ENCODE results near the gene UNC13C.

The UNC13C gene

DNA sequence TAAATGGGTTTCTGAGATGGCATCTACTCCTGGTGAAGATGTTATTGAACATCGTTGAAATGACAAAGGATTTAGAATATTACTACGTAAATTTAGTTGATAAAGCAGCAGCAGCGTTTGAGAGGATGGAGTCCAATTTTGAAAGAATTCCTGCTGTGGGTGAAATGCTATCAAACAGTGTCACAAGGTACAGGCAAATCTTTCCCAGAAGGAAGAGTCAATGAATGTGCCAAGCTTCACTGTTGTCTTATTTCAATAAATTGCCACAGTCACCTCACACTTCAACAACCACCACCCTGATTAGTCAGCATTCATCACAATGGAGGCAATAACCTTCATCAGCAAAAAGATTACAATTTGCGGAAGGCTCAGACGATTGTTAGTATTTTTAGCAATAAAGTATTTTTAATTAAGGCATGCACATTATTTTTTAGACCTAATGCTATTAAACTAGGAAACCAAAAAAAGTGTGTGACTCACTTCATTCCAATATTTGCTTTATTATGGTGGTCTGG is 142.8 kb downstream of the UNC13C start:
- DNase-seq (ENCODE audit: low read depth): no peak

DNA sequence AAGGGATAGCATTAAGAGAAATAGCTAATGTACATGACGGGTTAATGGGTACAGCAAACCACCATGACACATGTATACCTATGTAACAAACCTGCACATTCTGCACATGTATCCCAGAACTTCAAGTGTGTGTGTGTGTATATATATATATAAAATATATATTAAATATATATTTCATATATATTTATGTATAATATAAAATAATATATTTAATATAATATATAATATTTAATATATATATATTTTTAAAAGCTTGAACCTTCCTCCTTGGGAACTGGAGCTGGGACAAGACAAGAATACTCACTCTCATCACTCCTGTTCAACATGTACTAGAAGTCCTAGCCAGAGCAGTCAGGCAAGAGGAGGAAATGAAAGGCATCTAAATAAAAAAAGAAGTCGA is 149.3 kb downstream of the UNC13C start:
- DNase-seq (ENCODE audit: low read depth): no peak

DNA sequence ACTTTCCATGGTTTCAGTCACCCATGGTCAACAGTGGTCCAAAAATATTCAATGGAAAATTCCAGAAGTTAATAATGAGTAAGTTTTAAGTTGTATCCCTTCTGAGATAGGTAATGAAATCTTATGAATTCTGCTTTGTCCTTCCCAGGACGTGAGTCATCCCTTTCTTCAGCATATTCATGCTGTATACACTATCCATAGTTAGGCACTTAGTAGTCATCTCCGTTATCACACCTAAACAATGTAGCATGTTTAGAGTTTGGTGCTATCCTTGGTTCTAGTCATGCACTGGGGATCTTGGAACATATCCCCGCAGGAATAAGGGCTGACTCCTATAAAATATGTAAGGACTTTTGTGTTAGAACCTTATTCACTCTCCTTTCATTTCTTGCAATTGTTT is 153.2 kb downstream of the UNC13C start:
- peak; percentile 2 for DNase-seq (ENCODE audit: low read depth)

DNA sequence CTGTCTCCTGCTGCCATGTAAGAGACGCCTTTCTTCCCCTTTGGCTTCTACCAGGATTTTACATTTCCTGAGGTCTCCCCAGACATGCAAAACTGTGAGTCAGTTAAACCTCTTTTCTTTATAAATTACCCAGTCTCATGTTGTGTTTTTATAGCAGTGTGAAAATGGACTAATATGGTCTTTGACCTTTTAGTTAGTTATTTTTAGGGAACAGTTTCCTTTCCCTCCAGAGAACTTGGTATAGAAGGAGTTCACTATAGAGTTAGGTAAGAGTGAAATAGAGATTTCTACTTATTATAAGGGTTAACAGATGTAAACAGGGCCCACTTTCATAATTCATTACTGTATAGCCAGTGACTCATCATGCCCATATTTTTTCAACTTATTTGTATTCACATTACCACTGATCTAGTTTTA is 170.9 kb downstream of the UNC13C start:
- DNase-seq (ENCODE audit: low read depth): peak; percentile 1

DNA sequence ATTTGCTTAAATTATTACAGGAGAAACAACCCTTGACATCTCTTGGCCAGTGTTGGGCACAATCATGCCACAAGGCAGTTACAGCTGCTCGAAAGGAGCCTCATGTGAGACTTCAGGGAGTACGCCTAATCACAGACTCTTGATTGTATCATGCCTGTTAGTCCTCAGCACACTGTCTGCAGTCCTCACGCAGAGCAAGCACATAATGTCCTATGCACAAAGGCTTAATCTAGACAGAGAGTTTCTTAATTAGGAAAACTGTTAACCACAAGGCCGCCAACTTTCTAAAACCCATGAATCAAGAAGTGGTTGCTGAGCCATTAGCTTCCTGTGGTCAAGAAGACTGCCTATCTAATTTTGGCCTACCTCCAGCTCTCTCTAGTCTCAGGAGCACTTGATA is 172.0 kb downstream of the UNC13C start:
- peak; percentile 57 for DNase-seq (ENCODE audit: low read depth)

DNA sequence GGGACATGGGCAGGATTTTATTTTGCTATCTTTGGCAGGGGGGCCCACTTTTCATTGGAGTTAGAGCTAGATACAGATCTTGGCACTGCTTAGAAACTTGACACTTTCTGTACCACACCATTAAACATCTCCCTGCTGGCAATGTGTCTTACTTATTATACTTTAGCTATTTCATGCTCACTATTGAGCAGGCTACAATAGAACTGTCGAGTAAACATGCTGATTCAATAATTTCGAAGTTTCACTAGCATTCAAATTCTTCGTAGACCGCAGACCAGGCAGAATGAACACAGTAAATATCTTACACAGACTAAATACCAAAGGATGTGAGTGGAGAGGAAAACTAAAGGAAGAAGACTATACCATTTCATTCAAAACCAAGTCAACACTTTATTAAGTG is 180.8 kb downstream of the UNC13C start:
- DNase-seq (ENCODE audit: low read depth): no peak

DNA sequence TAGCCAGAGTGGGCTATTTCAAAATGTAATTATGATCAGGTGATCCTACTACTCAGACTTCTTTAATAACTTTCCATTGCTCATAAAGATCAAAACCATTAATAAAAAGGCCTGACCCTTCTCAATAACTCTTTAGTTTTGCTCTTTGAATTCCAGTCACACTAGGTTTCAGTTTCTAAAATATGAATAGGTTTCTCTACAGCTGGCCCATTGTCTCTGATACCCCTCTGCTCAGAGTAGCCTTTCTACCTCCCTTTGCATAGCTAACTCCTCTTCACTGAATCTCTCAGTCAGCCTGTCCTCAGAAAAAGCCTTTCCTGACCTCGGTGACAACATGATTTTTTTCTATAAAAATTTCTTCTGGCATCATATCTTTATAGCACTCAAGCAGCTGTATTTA is 209.1 kb downstream of the UNC13C start:
- DNase-seq (ENCODE audit: low read depth): no peak

DNA sequence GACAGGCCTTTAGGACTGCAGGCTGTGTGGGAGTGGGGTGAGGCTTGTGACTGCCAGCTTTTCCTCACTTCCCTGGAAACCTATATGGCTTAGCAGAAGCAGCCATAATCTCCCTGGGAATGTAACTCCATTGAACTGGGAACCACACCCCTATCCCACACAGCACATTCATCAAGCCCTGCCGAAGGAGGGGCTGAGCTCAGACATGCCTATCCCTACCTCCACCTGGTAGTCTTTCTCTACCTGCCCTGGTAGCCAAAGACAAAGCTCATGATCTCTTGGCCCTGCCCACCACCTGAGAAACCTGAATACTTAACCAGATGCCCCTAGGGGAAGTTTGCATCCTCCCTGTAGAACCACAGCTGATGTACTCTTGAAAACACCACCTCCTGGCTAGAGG is 219.8 kb downstream of the UNC13C start:
- no peak for DNase-seq (ENCODE audit: low read depth)

DNA sequence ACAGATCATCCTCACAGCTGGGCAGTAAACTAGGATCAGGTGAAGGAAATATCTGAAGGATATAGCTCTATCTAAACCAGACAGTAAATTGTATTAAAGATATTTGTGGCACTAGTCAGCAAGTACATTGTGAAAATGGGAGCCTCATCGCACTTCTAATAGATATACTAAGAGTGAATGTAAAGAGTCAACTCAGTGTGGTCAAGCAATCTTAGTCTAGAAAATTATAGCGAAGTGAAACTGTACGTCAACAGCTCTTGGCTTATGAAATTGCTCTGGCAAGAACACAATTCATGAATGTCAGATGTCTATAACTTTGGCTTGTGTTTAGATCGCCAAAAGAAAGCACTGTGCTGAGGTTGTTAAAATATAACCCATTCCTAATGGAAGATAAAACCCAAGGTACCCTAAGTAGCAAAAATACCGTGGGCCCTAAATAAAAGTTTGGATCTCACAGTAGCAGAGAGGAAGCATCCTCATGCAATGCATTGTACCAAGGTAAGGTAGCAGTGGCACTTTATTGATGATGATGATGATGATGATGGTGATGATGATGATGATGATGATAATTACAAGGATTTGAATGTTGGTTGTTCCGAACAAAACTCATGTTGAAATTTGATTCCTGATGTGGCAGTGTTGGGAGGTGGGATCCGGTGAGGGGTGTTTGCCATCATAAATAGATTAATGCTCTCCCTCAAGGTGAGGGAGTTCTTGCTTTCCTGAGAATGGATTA is 228.5 kb downstream of the UNC13C start:
- DNase-seq (ENCODE audit: low read depth): no peak

DNA sequence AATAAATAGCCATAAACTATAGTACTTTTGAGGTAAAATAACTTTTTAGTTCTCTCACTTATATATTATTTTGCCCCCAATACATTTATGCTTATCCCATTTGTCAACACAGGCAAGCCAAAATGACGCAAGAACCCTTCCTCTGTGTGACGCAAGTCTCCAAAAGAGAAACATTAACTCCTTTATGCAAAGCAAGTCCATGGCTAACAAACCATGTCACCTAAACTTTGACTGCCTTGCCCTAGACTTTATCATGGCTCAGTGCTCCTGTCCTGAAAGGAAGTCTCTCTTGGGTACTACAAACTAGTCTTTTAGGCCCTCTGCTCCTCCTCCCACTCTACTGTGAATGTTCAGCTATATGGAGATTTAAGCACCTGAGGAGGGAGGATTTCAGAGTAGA is 230.5 kb downstream of the UNC13C start:
- no peak for DNase-seq (ENCODE audit: low read depth)

DNA sequence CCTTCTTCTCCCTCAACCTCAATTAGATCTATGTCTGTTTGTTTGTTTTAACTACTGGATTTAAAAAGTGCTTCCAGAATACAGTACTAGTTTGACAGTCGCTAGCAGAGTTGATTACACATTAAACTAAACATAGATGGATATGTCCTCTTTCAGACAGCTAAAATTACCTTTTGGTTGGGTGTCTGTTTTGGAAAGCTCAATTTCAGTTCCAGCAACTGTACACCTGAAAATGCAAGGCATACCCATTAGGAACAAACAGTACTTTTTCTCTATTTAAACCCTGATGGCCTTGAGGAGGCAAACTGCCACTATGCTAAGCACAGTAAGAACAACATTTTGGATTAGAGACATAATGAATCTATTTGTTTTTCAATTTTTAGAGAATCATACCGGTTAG is 234.4 kb downstream of the UNC13C start:
- DNase-seq (ENCODE audit: low read depth): no peak

DNA sequence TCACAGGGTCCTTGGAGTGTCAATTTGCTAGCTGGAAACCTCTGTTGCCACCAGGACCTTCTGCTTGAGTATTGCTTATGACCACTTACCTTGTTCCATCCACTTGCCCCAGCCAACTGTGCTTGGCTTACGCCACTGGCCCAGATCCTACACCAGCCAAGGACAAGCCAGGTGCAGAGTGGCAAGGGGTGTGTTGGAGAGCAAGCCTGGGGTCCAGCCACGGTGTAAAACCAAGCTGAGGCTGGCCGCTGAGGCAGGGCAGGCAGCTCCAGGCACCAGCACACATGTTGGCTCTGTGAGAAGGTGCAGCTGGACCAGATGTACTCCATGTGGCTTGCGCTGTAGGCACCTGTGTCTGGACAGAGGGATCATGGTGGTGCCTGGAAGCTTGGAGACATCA is 248.2 kb downstream of the UNC13C start:
- no peak for DNase-seq (ENCODE audit: low read depth)

DNA sequence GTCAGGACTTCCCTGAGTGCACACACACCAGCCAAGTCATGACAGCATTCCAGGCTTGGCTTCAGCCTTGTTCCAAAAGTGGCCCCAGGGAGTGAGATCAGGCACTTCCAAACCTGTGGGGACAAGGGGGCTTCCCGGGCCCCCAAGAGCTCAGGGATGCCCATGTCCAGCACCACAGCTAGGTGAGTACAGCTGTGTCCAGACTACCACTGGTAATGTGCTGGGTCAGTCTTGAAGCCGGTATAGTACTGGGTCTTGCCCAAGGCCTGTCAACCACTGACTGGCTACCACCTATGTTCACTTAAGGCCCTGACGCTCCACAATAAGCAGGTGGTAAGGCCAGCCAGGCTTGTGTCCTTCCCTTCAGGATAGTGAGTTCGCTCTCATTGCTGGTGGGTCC is 249.3 kb downstream of the UNC13C start:
- DNase-seq (ENCODE audit: low read depth): no peak

DNA sequence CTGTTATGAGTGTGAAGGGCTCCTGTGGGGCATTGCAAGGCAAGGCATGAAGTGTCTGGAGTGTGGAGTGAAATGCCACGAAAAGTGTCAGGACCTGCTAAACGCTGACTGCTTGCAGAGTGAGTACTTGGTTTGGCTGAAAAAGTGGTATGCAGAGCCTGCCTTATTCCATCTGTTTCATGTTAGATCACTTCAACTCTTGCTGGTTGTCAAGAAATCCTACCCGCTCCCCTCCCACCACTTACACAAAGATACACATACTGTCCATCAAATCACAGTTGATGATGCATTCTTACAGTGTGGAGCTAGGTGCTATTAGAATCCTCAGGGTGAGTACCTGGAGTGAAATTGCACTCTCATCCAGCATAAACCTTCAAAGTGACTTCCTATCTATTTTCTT is 272.1 kb downstream of the UNC13C start:
- no peak for DNase-seq (ENCODE audit: low read depth)

DNA sequence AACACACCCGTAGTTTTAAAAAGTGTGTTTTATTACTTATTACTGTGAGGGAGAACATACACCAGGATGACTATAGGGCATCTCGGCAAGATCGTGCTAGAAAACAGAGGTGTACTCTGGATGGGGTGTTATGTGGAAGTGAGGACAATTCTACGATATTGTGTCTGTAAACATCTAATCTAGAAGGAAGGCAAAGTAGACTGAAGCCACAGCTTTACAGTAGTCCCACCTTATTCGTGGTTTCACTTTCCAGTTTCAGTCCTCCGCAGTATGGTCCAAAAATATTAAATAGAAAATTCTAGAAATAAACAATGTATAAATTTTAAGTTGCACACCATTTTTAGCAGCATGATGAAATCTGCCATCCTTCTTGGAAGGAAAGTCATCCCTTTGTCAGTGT is 277.9 kb downstream of the UNC13C start:
- DNase-seq (ENCODE audit: low read depth): no peak

DNA sequence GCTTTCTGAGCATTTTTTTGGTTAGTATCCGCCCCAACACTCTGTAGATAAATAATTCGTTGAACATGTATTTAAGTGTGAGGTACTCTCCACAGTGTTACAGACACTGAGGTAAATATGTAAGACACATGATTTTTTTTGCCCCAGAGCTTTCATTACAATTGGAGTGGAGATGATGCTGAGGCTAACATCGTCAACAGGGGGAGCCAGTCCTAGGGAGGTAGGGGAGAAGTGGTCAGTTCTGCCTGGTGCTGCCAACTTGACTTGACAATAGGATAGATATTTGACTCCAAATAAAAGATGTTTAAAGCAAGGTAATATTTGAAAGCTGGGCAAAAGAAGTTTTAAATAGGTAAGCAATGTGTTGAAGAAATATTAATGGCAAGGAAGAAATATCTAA is 295.7 kb downstream of the UNC13C start:
- DNase-seq (ENCODE audit: low read depth): no peak

DNA sequence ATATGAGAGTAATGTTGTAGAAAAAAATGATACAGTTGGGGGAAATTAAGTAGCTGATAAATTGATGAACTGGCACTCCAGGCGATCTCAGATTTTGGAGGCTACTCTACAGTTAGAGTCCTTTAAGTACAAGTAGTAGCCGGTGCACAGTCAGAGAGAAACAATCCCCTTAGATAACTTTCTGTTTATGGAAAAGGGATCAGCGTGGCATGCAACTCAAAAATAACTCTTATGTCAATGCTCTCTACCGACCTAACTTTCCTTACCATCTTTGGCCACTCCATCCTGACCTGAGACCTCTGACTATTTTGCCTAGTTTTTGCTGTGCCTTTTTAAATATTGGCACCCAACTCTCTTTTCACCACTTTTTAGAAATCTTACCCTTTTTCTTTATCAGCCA is 299.6 kb downstream of the UNC13C start:
- no peak for DNase-seq (ENCODE audit: low read depth)

DNA sequence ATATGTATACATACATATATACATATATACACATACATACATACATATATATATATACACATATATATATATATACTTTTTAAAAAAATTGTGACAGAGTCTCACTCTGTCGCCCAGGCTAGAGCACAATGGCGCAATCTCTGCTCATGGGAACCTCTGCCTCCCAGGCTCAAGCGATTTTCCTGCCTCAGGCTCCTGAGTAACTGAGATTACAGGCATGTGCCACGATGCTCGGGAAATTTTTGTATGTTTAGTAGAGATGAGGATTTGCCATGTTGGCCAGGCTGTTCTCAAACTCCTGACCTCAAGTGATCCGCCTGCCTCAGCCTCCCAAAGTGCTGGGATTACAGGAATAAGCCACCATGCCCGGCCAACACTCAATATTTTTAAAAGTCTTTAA is 302.5 kb downstream of the UNC13C start:
- no peak for DNase-seq (ENCODE audit: low read depth)

DNA sequence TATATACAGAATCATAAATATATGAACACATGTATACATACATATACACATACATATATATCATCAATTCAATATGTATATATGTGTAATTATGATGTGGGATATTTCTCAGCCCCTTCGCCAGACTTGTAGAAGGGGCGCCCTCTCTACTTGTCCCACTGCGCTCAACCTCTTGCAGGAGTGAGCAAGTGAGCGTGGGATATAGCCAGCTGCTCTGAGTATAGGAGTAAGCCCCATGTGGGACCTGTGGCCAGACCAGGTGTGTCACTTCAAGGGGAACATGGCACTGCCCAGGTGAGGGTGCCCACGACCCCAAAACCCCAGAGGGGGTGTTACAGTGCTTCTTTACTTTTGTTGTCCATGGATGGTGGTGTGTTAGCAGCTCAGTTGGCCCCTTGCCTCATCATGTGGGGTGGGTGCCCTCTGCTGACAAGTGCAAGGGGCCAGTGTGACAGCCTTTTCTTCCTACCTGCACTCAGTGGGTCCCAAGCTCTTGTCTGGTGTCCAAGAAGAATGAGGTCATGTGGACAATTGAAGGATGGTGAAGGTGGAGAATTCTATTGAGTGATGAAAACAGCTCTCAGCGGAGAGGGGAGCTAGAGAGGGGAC is 304.1 kb downstream of the UNC13C start:
- no peak for DNase-seq (ENCODE audit: low read depth)

DNA sequence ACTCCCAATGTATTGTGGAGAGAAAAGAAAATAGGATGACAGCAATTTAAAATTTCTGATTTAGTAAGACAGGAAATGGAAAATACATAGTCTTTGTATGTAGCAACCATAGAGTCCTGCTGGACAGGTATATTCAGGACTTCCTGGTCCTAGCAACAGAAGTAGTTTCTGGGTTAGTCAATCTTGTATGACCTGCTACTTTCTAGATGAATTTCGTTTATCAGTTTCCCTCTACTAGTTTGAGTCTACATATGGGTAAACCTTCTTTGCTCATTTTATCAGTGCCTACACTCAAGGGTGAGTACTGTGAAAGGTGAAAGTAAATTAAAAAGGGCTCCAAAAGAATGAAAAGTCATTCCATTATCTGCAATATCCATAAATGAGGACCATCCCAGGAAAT is 309.8 kb downstream of the UNC13C start:
- no peak for DNase-seq (ENCODE audit: low read depth)

DNA sequence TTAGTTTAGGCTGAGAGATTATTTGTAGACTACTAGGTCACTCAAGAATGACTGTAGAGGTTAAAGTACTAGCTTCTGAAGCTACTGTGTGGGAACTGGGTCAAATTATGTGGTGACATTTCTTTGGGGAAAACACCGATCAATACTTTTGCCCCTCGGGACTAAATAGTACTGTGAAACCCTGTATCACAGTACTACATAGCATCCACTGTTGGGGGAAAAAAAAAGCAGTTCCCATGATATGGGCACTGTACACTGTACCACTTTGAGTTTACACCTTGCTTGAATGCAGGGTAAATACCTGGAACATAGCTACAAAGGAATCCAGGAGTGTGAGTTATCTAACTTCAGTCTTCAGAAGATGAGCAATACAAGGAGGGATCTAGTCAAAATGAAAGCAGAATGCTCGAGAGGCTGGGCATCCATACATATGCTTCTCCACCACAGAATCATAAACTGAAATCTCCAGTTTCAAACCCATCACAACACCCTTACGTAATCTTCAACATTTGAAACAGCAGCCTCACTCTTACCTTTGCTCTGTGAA is 311.4 kb downstream of the UNC13C start:
- DNase-seq (ENCODE audit: low read depth): no peak

DNA sequence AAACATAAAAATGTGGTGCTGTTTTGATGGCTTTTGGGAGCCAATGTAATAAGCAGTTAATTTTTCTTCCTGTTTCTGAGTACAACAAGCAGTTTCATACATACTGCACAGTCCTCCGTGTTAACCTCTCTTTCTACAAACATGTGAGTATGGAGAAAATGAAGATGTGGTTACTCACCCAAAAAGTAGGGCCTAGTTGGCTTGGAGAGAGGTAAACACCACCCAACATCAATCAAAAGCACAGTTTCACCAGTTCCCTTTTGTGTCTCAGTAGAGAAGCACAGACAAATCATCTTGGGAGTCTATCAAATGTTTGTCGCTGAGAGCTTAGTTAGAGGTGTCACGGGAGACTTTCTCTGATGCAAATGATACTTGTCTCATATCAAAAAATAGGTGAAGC is 320.2 kb downstream of the UNC13C start:
- DNase-seq (ENCODE audit: low read depth): no peak

DNA sequence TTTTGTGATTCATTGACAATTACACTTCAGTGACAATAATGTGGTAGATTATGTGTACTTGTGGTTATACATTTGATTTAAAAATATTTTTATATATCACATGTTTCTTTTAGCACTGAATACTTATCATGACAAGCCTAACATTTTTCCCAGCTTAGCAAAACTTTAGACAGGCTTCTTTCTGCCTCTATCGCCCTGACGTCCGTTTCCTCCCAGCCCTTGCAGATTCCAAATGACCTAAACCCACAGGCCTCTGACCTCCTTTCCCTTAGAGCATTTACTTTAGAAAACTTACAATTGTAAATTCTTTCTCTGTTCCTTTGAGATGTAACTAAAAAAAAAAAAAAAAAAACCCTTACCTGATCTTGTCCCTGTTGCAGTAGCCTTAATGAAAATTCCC is 326.1 kb downstream of the UNC13C start:
- peak; percentile 0 for DNase-seq (ENCODE audit: low read depth)

DNA sequence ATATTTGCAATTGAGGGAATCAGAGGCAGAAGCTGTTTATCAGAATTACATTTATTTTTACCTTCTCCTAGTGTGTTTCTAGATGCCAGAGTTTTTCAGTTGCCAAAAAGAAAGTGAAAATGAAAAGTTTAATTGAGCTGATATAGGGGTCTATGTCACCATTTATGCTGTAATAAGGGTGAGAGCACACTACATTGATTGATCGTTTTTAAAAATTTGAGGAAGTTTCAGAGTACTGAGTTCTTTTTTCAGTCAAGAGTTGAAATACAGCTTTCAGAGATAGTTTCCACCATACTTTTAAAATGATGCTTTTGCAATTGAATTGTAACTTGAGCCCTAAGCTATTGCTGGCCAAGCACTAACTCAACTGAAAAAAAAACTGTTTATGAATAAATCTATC is 326.9 kb downstream of the UNC13C start:
- no peak for DNase-seq (ENCODE audit: low read depth)
